NOMO-1 treated with dmso at 0.1 percent for 144 hours (cell line): ENCODE measurements around the gene CENPP.

Experiments used
- DNase-seq: peaks from one replicate; lab custom pipeline; 2025; ENCODE audit not compliant: unreplicated experiment; lab: John Stamatoyannopoulos, UW

The CENPP gene

GRCh38 chr9:92474587-92474986, 148.8 kb downstream of the CENPP start:
- no peak for DNase-seq

GRCh38 chr9:92476962-92477361, 151.2 kb downstream of the CENPP start:
- DNase-seq: no peak

DNA sequence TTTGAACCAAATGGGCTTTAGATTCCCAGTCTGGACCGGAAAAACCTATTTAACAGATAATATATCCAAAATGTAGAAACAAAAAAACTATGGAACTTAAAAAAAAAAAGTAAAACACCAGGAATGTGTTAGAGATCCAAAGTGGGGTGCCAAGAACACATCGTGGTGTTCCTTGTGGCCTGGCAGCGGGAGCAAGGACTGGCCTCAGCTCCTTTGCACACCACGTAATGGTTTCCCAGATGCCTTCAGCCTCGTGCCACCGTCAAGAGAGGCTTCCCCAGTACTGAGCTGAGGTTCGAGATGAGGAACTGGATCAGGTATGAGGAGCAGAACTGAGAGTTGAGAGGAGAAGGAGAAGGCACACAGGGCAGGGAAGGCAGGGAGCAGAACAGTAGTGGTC, 153.0 kb downstream of the CENPP start:
- no peak for DNase-seq

DNA sequence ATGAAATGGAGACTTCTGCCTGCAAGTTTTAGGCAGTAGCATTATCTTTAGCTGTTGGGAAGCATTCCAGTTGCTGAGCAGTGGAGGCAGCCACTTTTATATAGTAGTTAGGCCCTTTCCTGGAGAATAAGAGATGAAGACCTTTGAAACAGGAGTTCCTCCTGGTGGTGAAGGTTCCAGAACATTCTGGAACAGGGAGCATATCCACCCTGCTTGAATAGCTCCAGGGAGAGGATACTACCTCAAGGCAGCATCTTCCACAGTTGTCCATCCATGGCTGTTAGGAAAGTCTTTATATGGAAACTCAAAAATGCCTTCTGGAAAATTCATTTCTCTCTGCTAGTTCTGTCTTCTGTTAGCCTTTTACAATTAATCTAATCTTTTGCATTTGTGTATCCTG, 153.6 kb downstream of the CENPP start:
- no peak for DNase-seq

DNA sequence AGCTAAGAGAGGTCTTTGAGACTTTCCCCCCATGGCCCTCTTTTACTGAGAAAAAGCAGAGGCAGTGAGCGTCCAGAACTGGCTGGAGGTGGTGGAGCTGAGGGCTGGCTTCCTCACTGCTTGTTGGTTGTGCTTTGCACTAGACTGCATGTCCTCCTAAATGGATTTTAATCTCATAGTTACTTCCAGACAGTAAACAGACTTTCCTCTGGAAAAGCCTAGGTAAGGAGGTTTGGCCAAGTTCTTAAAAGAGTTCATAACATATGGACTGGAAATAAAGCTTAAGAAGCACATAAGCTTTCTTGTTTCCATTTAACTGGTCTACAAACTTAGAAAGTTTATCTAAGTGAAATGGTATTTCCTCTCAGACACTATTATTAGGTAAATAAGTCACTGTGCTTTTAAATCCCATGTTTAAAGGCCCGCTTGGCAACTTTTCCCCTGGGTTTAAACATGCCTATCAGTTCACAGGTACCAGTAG, 154.6 kb downstream of the CENPP start:
- DNase-seq: no peak

- no peak for DNase-seq
These were observed 155.4 kb downstream of the CENPP start for GRCh38 chr9:92480986-92481633.

- DNase-seq: no peak
These were observed 156.6 kb downstream of the CENPP start, which contains the start of gene ASPN for GRCh38 chr9:92482329-92482728. TSS of gene ASPN (minus strand) at chr9:92482506.

- DNase-seq: no peak
These were observed 157.1 kb downstream of the CENPP start for GRCh38 chr9:92482805-92483204.

GRCh38 chr9:92483627-92484545, 158.1 kb downstream of the CENPP start:
- DNase-seq: no peak

DNA sequence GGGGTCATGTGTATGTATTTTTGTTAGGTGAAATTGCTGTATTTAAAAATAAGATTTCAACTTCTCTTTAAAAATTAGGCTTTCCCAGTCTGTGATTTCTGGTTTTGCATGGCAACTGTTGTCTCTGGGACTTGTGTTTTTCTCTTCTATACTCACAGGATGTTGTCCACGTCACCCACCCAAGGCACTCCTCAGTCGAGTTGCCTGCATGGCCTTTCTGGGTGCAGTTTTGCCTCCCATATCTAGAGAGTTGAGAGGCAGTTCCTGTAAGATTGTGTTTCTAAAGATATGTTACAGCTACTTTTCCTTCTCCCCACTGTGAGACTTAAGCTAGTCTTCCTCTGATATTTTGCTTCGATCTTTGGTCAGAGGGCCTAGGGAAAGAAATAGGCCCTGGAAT, 158.8 kb downstream of the CENPP start:
- no peak for DNase-seq

DNA sequence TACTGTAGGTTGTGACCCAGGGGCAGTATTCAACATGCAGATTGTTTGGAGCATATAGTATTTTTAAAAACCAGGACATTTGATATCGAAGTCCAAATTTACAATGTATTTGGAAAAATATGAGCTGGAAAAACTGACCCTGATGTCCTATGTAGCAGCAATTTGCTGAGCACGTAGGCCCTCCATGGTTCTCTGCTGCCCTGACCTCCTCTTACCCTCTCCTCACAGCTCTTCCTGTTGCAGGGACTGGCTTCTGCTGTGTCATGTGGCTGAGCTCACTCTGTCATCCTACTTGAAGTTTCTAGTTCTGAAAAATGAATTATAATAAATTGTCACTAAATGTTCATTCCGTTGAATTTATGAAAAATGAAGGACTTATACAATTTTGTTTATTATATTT, 160.6 kb downstream of the CENPP start:
- DNase-seq: no peak

- no peak for DNase-seq
These were observed 163.2 kb downstream of the CENPP start for GRCh38 chr9:92488681-92489550.

DNA sequence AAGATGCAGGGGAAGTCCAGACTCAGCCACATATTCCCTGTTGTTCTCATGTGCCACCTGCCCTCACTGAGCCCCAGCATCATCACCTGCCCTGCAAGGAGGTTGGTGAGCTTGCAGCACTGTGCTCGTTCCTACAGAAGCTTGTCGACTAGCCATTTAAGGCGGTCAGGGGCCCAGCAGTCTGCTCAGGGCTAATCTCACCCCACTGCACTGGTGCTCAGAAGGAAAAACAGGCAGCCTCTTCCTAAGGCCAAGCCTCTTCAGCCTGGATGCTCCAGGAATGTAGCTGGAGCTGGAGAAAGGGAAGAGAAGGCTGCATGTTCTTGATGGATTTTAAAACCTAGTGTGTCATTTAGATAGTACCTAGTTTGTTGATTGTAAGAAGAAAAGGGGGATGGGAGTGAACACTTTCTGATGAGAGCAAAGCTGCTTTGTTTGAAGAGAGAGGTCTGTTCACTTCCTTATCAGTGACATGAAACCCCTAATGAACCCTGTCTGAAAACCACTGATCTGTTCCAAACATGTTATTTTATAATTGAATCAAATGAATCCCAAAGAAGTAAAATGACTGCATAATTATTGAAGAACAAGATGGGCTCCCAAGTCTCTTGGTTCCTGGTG, 167.1 kb downstream of the CENPP start:
- DNase-seq: no peak

DNA sequence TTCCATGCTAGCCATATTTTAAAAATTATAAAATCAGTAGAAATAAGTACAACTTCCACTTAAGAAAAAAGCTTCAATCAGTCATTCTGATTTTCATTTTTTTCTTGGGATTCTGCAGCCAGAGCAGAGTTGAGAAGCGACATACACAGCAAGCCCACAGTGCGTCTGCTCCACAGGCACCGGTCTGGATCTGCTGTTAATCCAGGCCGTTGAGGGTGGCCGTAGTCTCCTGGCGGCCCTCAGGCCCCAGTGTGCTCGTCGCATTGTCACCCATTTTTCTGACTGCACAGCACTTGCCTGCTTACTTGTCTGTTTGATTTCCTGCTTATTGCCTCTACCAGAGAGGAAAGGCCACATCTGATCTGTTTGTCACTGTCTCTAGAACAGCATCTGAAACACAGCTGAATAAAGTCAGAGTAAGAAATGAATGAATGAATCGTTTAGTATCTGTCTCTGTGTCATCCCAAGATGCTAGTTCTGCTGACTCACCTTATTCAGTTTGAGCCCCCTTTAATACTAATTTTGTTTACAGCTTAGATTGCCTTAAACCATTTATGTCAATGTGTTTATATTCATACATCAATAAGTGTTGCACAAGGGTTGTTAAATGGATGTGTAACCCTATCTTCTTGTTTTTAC, 168.1 kb downstream of the CENPP start:
- no peak for DNase-seq

DNA sequence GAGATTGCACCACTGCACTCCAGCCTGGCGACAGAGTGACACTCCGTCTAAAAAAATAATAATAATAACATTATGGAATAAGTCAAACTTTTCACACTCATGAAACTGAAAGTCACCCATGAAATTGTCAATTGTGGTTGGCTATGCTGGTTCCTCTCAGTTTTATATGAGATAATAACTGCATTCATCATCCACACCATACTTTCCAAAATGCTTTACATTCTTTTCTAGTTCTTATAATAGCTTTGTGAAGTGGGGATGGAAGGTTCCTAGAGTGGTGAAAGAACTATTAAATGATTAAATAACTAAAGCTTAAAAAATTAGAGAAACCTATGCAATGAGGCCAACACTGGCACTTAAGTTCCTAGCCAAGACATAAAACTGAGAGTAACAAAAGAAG, 169.1 kb downstream of the CENPP start:
- no peak for DNase-seq

GRCh38 chr9:92496396-92497176, 170.8 kb downstream of the CENPP start:
- no peak for DNase-seq

DNA sequence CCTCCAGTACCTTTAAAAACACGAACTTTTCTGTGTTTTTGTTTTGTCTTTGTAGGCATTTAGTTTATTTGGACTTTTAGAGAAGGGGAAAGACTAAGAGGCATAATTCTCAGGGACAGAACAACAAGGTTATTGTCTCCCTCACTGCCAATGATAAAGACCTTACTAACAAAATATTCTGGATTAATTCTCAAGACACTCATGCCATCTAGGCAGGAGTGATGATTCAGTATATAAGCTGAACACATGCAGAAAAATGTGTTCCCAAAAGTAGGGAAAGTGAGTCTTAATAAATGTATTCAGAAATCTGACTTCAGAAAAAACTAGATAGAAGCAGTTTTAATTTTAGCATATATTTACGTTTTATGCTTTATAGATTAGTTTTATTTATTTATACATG, 173.9 kb downstream of the CENPP start:
- no peak for DNase-seq

GRCh38 chr9:92500725-92501124, 175.0 kb downstream of the CENPP start:
- DNase-seq: no peak

DNA sequence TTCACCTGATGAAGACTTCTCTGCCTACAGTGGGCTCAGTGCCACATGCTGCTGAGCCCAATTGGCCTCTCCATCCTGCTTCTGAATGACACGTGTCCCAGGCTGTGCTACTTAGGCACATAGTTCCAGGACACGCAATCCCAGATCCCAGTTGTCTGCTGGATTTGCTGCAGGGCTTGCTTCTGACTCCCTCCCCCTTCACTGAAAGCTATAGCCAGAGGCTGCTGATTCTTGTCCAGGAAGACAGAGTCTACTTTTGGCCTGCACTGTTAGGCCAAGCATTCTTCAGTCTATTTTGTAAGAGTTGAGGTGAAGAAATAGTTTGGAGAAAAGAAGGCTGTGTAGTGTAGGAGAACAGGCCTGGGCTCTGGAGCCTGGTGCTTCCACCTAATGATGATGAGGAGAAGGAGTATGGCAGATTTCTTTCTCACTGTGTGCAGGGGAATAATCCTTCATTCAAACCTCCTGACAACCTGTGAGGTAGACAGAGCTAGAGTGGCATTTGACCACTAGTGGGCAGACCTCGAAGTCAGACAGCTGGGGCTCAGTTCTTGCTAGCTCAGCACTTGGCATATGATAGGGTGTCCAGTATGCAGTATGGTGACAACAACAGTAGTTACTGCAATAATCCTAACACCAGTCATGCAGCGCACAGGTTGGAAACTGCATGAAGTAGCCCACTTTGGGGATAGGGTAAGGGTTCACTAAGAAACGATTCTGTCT, 176.1 kb downstream of the CENPP start:
- no peak for DNase-seq
